B cell (primary cell): ENCODE results near the gene JPH3. TPM values are rescaled to one million over a fixed set of nuclear protein-coding genes. Genes with fewer than 3 reads are reported as not detected.
"Not testable (repeated sequence)": the region's sequence is repeated elsewhere in the genome, so short reads cannot be mapped to it uniquely, and the experiment has no call there.

ENCODE experiments used
- ATAC-seq: fragments of 200-7000 bp; cut with Tn5 transposase; one replicate; pipeline ENCODE4 v1.10.0; 2021; ENCODE audit warnings: low read depth, mild to moderate bottlenecking, moderate number of reproducible peaks, moderate library complexity
- CTCF ChIA-PET: fragments of 350-600 bp; sonication (Branson Sonifier 250); formaldehyde crosslinking; loops from one replicate; lab custom pipeline; 2021; ENCODE audit warnings: antibody characterized with exemption, inconsistent platforms; lab: Charles Lee
- POLR2A ChIA-PET: fragments of 350-600 bp; sonication (Branson Sonifier 250); formaldehyde crosslinking; loops from one replicate; lab custom pipeline; 2021; ENCODE audit warnings: antibody characterized with exemption; lab: Charles Lee
- DNase-seq: peaks from one replicate; pipeline ENCODE4 v3.0.0; 2013
- H2AFZ ChIP-seq: 2 replicates; pipeline ENCODE4 v1.6.1; 2012; ENCODE audit warnings: mild to moderate bottlenecking, low read depth, low read length; ENCODE audit not compliant: insufficient read depth, poor library complexity, severe bottlenecking
- H3K27ac ChIP-seq, 2 donors: 1 replicate in 1 of 2; 2 replicates in 1 of 2; pipeline ENCODE4 v1.5.1; 2012 to 2013; ENCODE audit warnings: low read length in 2 of 2, mild to moderate bottlenecking in 2 of 2, moderate library complexity in 1 of 2
- H3K27me3 ChIP-seq, 4 experiments: fragments of 200-600 bp in 1 of 4; sonication (generic) in 1 of 4; replicated peaks in 1 of 4; 1 replicate in 2 of 4; 2 replicates in 2 of 4; pipeline versions ENCODE4 v1.6.1 to v1.7.0; 2013 to 2016; ENCODE audit warnings: low read length in 3 of 4, mild to moderate bottlenecking in 2 of 4, mixed read lengths in 1 of 4, moderate library complexity in 1 of 4; ENCODE audit not compliant: insufficient read depth in 4 of 4, control insufficient read depth in 3 of 4; ENCODE audit errors: control extremely low read depth in 1 of 4
- H3K36me3 ChIP-seq, 2 experiments: replicated peaks in 1 of 2; 1 replicate in 1 of 2; 2 replicates in 1 of 2; pipeline versions ENCODE4 v1.6.1 to v1.7.1; 2013; ENCODE audit warnings: low read length in 1 of 2; ENCODE audit not compliant: insufficient read depth in 2 of 2, control insufficient read depth in 1 of 2; ENCODE audit errors: control extremely low read depth in 1 of 2, extremely low read depth in 1 of 2
- H3K4me1 ChIP-seq, 2 donors: fragments of 200-600 bp in 1 of 2; sonication (generic) in 1 of 2; 1 replicate in 1 of 2; 2 replicates in 1 of 2; pipeline versions ENCODE4 v1.5.1 to v1.6.1; 2013 to 2017; ENCODE audit warnings: low read length in 2 of 2; ENCODE audit not compliant: control insufficient read depth in 2 of 2, insufficient read depth in 2 of 2
- H3K4me2 ChIP-seq: replicated peaks from 2 replicates; pipeline ENCODE3; 2012; ENCODE audit warnings: mild to moderate bottlenecking, low read depth, low read length; ENCODE audit not compliant: poor library complexity, severe bottlenecking
- H3K4me3 ChIP-seq, 5 experiments: fragments of 200-600 bp in 1 of 5; sonication (generic) in 1 of 5; 1 replicate in 3 of 5; 2 replicates in 2 of 5; pipeline versions ENCODE4 v1.5.1 to v1.7.0; 2011 to 2016; ENCODE audit warnings: low read length in 4 of 5, mild to moderate bottlenecking in 4 of 5, low read depth in 2 of 5, control low read depth in 1 of 5, moderate library complexity in 1 of 5; ENCODE audit not compliant: insufficient read depth in 1 of 5; ENCODE audit errors: control extremely low read depth in 1 of 5, extremely low read depth in 1 of 5
- H3K79me2 ChIP-seq: fragments of 200-600 bp; sonication (generic); one replicate; pipeline ENCODE4 v1.6.0; 2016; ENCODE audit warnings: low read length; ENCODE audit not compliant: control insufficient read depth, insufficient read depth
- H3K9ac ChIP-seq: fragments of 200-600 bp; sonication (generic); 2 replicates; pipeline ENCODE4 v1.6.1; 2017; ENCODE audit warnings: mild to moderate bottlenecking, low read length, moderate library complexity
- H3K9me3 ChIP-seq, 3 donors: one replicate each; pipeline versions ENCODE4 v1.6.1 to v1.7.1; 2013; ENCODE audit warnings: low read length in 2 of 3; ENCODE audit not compliant: control insufficient read depth in 2 of 3, insufficient read depth in 1 of 3; ENCODE audit errors: control extremely low read depth in 1 of 3
- H4K20me1 ChIP-seq: 2 replicates; pipeline ENCODE4 v1.6.0; 2012; ENCODE audit warnings: mild to moderate bottlenecking, low read length; ENCODE audit not compliant: insufficient read depth, control insufficient read depth, poor library complexity, severe bottlenecking
- H3K27ac Mint-ChIP-seq: one replicate; pipeline ENCODE4 v1.8.0; 2021; ENCODE audit warnings: mixed read lengths
- H3K27me3 Mint-ChIP-seq: one replicate; pipeline ENCODE4 v1.8.0; 2021; ENCODE audit warnings: mixed read lengths
- H3K4me1 Mint-ChIP-seq: one replicate; pipeline ENCODE4 v1.8.0; 2021; ENCODE audit warnings: mixed read lengths
- H3K4me3 Mint-ChIP-seq: one replicate; pipeline ENCODE4 v1.8.0; 2021; ENCODE audit warnings: mixed read lengths
- H3K9me3 Mint-ChIP-seq: one replicate; pipeline ENCODE4 v1.8.0; 2022; ENCODE audit warnings: mixed read lengths; ENCODE audit not compliant: insufficient read depth
- EZH2 ChIP-seq: IDR thresholded peaks from 2 replicates; pipeline ENCODE4 v1.6.1; 2012; ENCODE audit warnings: borderline replicate concordance, low read depth, mild to moderate bottlenecking, moderate library complexity, low read length; ENCODE audit not compliant: insufficient read depth, poor library complexity, severe bottlenecking
- WGBS: methylation state at CpG from one replicate; pipeline ENCODE4 v1.1.5; 2013; ENCODE audit warnings: missing lambda C conversion rate; ENCODE audit not compliant: insufficient coverage; 5-methylcytosine and 5-hydroxymethylcytosine counted together
- intact Hi-C: fragments of 100-400 bp; cut with micrococcal nuclease; formaldehyde crosslinking; loops from one replicate; pipeline ENCODE4 v1.10.0; 2022
- polyA plus RNA-seq: library from polyadenylated mRNA; depleted of rRNA; stranded (reverse); fragments of >200 nt; gene quantifications from 2 replicates; pipeline ENCODE4 v1.2.3, GENCODE V29; 2012
- total RNA-seq, 2 donors: library from RNA; stranded (reverse); fragments of 120-200 nt in 1 of 2; gene quantifications; 1 replicate in 1 of 2; 2 replicates in 1 of 2; pipeline versions ENCODE4 v1.2.3 to v1.2.4, GENCODE V29; 2013 to 2022
- TF ChIP-seq, protein P1 (sequence below): fragments of 200-600 bp; IDR thresholded peaks from one replicate; pipeline ENCODE4 v1.8.0; 2022; ENCODE audit warnings: antibody characterized with exemption, mild to moderate bottlenecking

JPH3 gene
- total and polyA plus RNA-seq, 2 donors (not counting 1 experiment from before 2014, with no cell fraction given): not detected

DNA sequence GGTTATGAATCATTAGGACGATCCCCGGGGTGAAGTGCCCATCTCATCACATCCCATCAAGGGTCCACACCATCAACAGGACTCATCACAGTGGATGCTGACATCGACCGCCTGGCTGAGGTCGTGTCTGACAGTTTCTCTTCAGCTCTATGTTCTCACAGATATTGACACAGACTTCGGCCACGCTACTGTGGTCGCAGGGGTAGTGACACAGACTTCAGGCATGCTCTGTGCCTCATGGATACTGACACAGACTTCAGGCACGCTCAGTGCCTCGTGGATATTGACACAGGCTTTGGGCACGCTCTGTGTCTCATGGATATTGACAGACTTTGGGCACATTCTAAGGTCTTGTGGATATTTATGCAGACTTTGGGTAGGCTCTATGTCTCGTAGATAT, 113.3 kb downstream of the JPH3 start:
- WGBS: 99% methylated on average over 12 of the region's 12 CpGs
- intact Hi-C loops: no loop called here
- CTCF ChIA-PET: no interaction called here
- TF ChIP-seq, protein P1, sequence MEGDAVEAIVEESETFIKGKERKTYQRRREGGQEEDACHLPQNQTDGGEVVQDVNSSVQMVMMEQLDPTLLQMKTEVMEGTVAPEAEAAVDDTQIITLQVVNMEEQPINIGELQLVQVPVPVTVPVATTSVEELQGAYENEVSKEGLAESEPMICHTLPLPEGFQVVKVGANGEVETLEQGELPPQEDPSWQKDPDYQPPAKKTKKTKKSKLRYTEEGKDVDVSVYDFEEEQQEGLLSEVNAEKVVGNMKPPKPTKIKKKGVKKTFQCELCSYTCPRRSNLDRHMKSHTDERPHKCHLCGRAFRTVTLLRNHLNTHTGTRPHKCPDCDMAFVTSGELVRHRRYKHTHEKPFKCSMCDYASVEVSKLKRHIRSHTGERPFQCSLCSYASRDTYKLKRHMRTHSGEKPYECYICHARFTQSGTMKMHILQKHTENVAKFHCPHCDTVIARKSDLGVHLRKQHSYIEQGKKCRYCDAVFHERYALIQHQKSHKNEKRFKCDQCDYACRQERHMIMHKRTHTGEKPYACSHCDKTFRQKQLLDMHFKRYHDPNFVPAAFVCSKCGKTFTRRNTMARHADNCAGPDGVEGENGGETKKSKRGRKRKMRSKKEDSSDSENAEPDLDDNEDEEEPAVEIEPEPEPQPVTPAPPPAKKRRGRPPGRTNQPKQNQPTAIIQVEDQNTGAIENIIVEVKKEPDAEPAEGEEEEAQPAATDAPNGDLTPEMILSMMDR: no peak
- no peak for TF ChIP-seq EZH2
- no peaks in the 10 kb centered on the region for H3K9me3 Mint-ChIP-seq
- DNase-seq (no peak), ATAC-seq (no peak)
- peaks cover 10% of the 10 kb centered on the region for H3K4me1 Mint-ChIP-seq
- peaks cover 7% of the 10 kb centered on the region for H3K79me2 ChIP-seq
- H3K9ac ChIP-seq: no peak overlapping the region
- H2AFZ ChIP-seq: no peak overlapping the region
- H3K27me3 Mint-ChIP-seq: no peaks in the 10 kb centered on the region
- POLR2A ChIA-PET: no interaction called here
- H3K4me1 ChIP-seq: peaks cover 6 to 9% of the 10 kb centered on the region in 2 donors
- H3K9me3 ChIP-seq: no peaks in the 10 kb centered on the region
- H3K4me3 Mint-ChIP-seq: no peak overlapping the region
- H3K4me3 ChIP-seq: no peak overlapping the region
- H3K27ac Mint-ChIP-seq: no peak overlapping the region
- H3K4me2 ChIP-seq: no peak overlapping the region
- peaks cover 3% of the 10 kb centered on the region for H4K20me1 ChIP-seq
- no peaks in the 10 kb centered on the region for H3K27me3 ChIP-seq
- H3K36me3 ChIP-seq: peaks cover 0 to 66% of the 10 kb centered on the region in 2 experiments
- H3K27ac ChIP-seq: no peak overlapping the region

DNA sequence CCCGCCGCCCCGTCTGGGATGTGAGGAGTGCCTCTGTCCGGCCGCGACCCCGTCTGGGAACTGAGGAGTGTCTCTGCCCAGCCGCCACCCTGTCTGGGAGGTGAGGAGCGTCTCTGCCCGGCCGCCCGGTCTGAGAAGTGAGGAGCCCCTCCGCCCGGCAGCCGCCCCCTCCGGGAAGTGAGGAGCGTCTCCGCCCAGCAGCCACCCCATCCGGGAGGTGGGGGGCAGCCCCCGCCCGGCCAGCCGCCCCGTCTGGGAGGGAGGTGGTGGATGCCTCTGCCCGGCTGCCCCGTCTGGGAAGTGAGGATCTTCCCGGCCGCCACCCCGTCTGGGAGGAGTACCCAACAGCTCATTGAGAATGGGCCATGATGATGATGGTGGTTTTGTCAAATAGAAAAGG, 116.5 kb downstream of the JPH3 start:
- H3K4me3 ChIP-seq, H3K4me1 ChIP-seq, DNase-seq, H3K9me3 Mint-ChIP-seq, H3K27ac ChIP-seq, CTCF ChIA-PET, H3K27me3 ChIP-seq, H2AFZ ChIP-seq, intact Hi-C loops, H3K9ac ChIP-seq, ATAC-seq, H3K27ac Mint-ChIP-seq, H3K27me3 Mint-ChIP-seq, POLR2A ChIA-PET, H3K4me2 ChIP-seq, H3K9me3 ChIP-seq, H3K4me3 Mint-ChIP-seq: not testable (repeated sequence)
- Histone ChIP-seq H3K36me3 (peaks cover 0 to 61% of the 10 kb centered on the region in 2 experiments), H3K79me2 (peaks cover 28% of the 10 kb centered on the region), H4K20me1 (peaks cover 20% of the 10 kb centered on the region)
- peaks cover 16% of the 10 kb centered on the region for H3K4me1 Mint-ChIP-seq
- WGBS: 98% methylated on average over 22 of the region's 28 CpGs
